Measurements from ENCODE around the gene IGF2BP2. TPM values are rescaled to one million over a fixed set of nuclear protein-coding genes. Genes with fewer than 3 reads are reported as not detected.

IGF2BP2 gene
- total RNA-seq, 1 experiment from 2014 or later, result 97.8 TPM

DNA sequence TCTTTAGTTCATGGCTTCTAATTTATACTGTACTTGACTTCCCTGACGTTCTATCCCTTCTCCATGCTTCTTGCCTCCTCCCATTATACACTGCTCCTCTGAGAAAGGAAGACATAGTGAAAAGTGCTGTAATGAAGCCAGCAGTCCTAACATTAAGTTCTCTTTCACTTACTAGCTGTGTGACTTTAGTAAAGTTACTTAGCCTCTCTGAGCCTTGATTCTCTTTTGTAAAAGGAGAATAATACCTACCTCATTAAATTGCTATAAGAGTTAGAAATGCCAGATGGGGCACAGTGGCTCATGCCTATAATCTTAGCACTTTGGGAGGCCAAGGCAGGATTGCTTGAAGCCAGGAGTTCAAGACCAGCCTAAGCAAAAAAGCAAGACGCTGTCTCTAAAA, 18.8 kb upstream of the IGF2BP2 start:
- DNase-seq (ENCODE audit: low read depth, low spot score), result no peak
- H3K4me3 ChIP-seq (ENCODE audit: low read depth in 2 of 2, low read length in 2 of 2), result no peak overlapping the region
- H3K27ac ChIP-seq (ENCODE audit: low read length), result no peak overlapping the region
- H3K27me3 ChIP-seq (ENCODE audit: control insufficient read depth, insufficient read depth, low read length), result no peaks in the 10 kb centered on the region
- no peaks in the 10 kb centered on the region for H3K4me1 ChIP-seq (ENCODE audit: control insufficient read depth, insufficient read depth, low read length)
- ATAC-seq, result no peak
- ChIA-PET CTCF (no interaction called here), POLR2A (no interaction called here)
- no peaks in the 10 kb centered on the region for H3K36me3 ChIP-seq (ENCODE audit: control insufficient read depth, insufficient read depth, low read length)
- no peaks in the 10 kb centered on the region for H3K9me3 ChIP-seq (ENCODE audit: control insufficient read depth, insufficient read depth, low read depth, low read length)
- in situ Hi-C loops (cut with HindIII; ENCODE audit: low pct_unique_long_range_greater_than_20kb, low sequenced_read_pairs), result no loop called here
- no TSS peak for BruUV-seq (replicated peaks)
- intact Hi-C loops (cut with micrococcal nuclease; ENCODE audit: unreplicated experiment), result no loop called here
- TF ChIP-seq, protein P1, sequence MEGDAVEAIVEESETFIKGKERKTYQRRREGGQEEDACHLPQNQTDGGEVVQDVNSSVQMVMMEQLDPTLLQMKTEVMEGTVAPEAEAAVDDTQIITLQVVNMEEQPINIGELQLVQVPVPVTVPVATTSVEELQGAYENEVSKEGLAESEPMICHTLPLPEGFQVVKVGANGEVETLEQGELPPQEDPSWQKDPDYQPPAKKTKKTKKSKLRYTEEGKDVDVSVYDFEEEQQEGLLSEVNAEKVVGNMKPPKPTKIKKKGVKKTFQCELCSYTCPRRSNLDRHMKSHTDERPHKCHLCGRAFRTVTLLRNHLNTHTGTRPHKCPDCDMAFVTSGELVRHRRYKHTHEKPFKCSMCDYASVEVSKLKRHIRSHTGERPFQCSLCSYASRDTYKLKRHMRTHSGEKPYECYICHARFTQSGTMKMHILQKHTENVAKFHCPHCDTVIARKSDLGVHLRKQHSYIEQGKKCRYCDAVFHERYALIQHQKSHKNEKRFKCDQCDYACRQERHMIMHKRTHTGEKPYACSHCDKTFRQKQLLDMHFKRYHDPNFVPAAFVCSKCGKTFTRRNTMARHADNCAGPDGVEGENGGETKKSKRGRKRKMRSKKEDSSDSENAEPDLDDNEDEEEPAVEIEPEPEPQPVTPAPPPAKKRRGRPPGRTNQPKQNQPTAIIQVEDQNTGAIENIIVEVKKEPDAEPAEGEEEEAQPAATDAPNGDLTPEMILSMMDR (IDR thresholded peaks at IDR 0.05), result no peak
- TF ChIP-seq TCF7L2 (IDR thresholded peaks at IDR 0.05; ENCODE audit: low read depth, low read length) (no peak), POLR2AphosphoS5 (IDR thresholded peaks at IDR 0.05; ENCODE audit: low read depth, low read length) (no peak), SIN3A (IDR thresholded peaks at IDR 0.05; ENCODE audit: borderline replicate concordance, insufficient read depth, low read depth, low read length) (no peak)
- TF ChIP-seq, protein P2, sequence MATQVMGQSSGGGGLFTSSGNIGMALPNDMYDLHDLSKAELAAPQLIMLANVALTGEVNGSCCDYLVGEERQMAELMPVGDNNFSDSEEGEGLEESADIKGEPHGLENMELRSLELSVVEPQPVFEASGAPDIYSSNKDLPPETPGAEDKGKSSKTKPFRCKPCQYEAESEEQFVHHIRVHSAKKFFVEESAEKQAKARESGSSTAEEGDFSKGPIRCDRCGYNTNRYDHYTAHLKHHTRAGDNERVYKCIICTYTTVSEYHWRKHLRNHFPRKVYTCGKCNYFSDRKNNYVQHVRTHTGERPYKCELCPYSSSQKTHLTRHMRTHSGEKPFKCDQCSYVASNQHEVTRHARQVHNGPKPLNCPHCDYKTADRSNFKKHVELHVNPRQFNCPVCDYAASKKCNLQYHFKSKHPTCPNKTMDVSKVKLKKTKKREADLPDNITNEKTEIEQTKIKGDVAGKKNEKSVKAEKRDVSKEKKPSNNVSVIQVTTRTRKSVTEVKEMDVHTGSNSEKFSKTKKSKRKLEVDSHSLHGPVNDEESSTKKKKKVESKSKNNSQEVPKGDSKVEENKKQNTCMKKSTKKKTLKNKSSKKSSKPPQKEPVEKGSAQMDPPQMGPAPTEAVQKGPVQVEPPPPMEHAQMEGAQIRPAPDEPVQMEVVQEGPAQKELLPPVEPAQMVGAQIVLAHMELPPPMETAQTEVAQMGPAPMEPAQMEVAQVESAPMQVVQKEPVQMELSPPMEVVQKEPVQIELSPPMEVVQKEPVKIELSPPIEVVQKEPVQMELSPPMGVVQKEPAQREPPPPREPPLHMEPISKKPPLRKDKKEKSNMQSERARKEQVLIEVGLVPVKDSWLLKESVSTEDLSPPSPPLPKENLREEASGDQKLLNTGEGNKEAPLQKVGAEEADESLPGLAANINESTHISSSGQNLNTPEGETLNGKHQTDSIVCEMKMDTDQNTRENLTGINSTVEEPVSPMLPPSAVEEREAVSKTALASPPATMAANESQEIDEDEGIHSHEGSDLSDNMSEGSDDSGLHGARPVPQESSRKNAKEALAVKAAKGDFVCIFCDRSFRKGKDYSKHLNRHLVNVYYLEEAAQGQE (IDR thresholded peaks at IDR 0.05; ENCODE audit: insufficient read depth in 1 of 2, low read depth in 2 of 2, low read length in 1 of 2), result no peak

DNA sequence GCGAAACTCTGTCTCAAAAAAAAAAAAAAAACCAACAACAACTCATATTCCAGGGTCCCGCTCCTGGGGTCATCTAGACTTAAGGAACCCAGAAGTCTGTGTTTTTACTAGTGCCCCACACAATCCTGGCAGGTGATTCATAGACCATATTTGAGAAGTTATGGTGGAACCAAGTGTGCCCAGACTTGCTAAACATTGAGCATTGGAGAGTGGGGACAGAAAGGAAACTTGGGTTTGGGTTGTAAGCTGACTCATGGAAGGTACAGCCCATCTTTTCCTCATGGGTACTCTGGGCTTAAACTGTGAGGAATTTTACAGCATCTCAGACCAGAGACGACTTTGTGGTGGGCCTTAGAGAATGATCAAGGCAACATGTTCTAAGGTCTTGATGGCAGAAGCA, 18.3 kb upstream of the IGF2BP2 start:
- POLR2A ChIA-PET, result no interaction called here
- no TSS peak for BruUV-seq (replicated peaks)
- intact Hi-C loops (cut with micrococcal nuclease; ENCODE audit: unreplicated experiment), result no loop called here
- Histone ChIP-seq H3K36me3 (ENCODE audit: control insufficient read depth, insufficient read depth, low read length) (no peaks in the 10 kb centered on the region), H3K27me3 (ENCODE audit: control insufficient read depth, insufficient read depth, low read length) (no peaks in the 10 kb centered on the region), H3K27ac (ENCODE audit: low read length) (no peak overlapping the region), H3K4me3 (ENCODE audit: low read depth in 2 of 2, low read length in 2 of 2) (no peak overlapping the region), H3K4me1 (ENCODE audit: control insufficient read depth, insufficient read depth, low read length) (no peaks in the 10 kb centered on the region), H3K9me3 (ENCODE audit: control insufficient read depth, insufficient read depth, low read depth, low read length) (no peaks in the 10 kb centered on the region)
- DNase-seq (ENCODE audit: low read depth, low spot score), result no peak
- in situ Hi-C loops (cut with HindIII; ENCODE audit: low pct_unique_long_range_greater_than_20kb, low sequenced_read_pairs), result no loop called here
- CTCF ChIA-PET, result no interaction called here
- TF ChIP-seq, protein P2 (IDR thresholded peaks at IDR 0.05; ENCODE audit: insufficient read depth in 1 of 2, low read depth in 2 of 2, low read length in 1 of 2), result no peak
- TF ChIP-seq, protein P1 (IDR thresholded peaks at IDR 0.05), result no peak
- TF ChIP-seq SIN3A (IDR thresholded peaks at IDR 0.05; ENCODE audit: borderline replicate concordance, insufficient read depth, low read depth, low read length), result no peak
- TF ChIP-seq POLR2AphosphoS5 (IDR thresholded peaks at IDR 0.05; ENCODE audit: low read depth, low read length), result no peak
- no peak for TF ChIP-seq TCF7L2 (IDR thresholded peaks at IDR 0.05; ENCODE audit: low read depth, low read length)
- ATAC-seq, result no peak
